H1 (cell line): ENCODE data around the gene COMMD7. TPM values are rescaled to one million over a fixed set of nuclear protein-coding genes. Genes with fewer than 3 reads are reported as not detected.

Source experiments
- CTCF ChIA-PET: fragments of 300-600 bp; sonication (Branson Sonifier 250); formaldehyde crosslinking; loops from one replicate; lab custom pipeline; 2021; ENCODE audit not compliant: partially characterized antibody; lab: Charles Lee
- POLR2A ChIA-PET: fragments of 300-600 bp; sonication (Branson Sonifier 250); formaldehyde crosslinking; loops from one replicate; lab custom pipeline; 2021; ENCODE audit warnings: inconsistent platforms; ENCODE audit not compliant: partially characterized antibody; lab: Charles Lee
- DNase-seq, 2 experiments: peaks; one replicate each; pipeline versions ENCODE4 v3.0.0 to v3.0.0-alpha.2; 2010 to 2022; ENCODE audit warnings: low spot score in 2 of 2, low read depth in 1 of 2, mixed read lengths in 1 of 2
- FAIRE-seq: peaks from 2 replicates; lab custom pipeline; 2011; peaks lifted over from hg19 to GRCh38; lab: Jason Lieb, UNC
- H2AFZ ChIP-seq: 2 replicates; pipeline ENCODE4 v1.8.1; 2012; ENCODE audit warnings: low read length, inconsistent platforms
- H2AK5ac ChIP-seq: 2 replicates; pipeline ENCODE4 v1.6.1; 2013; ENCODE audit warnings: low read depth, low read length
- H2BK120ac ChIP-seq: replicated peaks from 2 replicates; pipeline ENCODE3; 2013; ENCODE audit warnings: low read depth, low read length, inconsistent platforms
- H2BK12ac ChIP-seq: 2 replicates; pipeline ENCODE4 v1.6.1; 2013; ENCODE audit warnings: low read depth, low read length
- H2BK15ac ChIP-seq: 2 replicates; pipeline ENCODE4 v1.6.1; 2013; ENCODE audit warnings: low read length
- H2BK20ac ChIP-seq: 2 replicates; pipeline ENCODE4 v1.6.1; 2013; ENCODE audit warnings: low read length
- H2BK5ac ChIP-seq: 2 replicates; pipeline ENCODE4 v1.6.1; 2013; ENCODE audit warnings: low read depth, low read length
- H3K14ac ChIP-seq: 2 replicates; pipeline ENCODE4 v1.6.1; 2013; ENCODE audit warnings: inconsistent platforms; ENCODE audit not compliant: insufficient read length
- H3K18ac ChIP-seq: 2 replicates; pipeline ENCODE4 v1.6.1; 2013; ENCODE audit warnings: low read length; ENCODE audit errors: extremely low read depth
- H3K23ac ChIP-seq: 2 replicates; pipeline ENCODE4 v1.6.1; 2013; ENCODE audit warnings: inconsistent platforms; ENCODE audit not compliant: insufficient read length
- H3K23me2 ChIP-seq: 2 replicates; pipeline ENCODE4 v1.6.1; 2013; ENCODE audit warnings: low read depth, low read length
- H3K27ac ChIP-seq: 2 replicates; pipeline ENCODE4 v1.6.1; 2011; ENCODE audit warnings: low read depth, low read length, inconsistent platforms
- H3K27me3 ChIP-seq, 4 experiments: replicated peaks in 1 of 4; 1 replicate in 1 of 4; 2 replicates in 3 of 4; pipeline versions ENCODE4 v1.6.1 to v1.8.1; 2011 to 2013; ENCODE audit warnings: low read length in 3 of 4, mild to moderate bottlenecking in 3 of 4, inconsistent platforms in 2 of 4, mixed read lengths in 2 of 4, moderate library complexity in 1 of 4; ENCODE audit not compliant: control insufficient read depth in 3 of 4, insufficient read depth in 3 of 4; ENCODE audit errors: extremely low read depth in 1 of 4
- H3K36me3 ChIP-seq, 4 experiments: 2 replicates each; pipeline versions ENCODE4 v1.6.1 to v1.8.1; 2011 to 2013; ENCODE audit warnings: mild to moderate bottlenecking in 4 of 4, low read length in 3 of 4, moderate library complexity in 2 of 4, control low read depth in 1 of 4, inconsistent platforms in 1 of 4; ENCODE audit not compliant: insufficient read depth in 4 of 4, control insufficient read depth in 2 of 4
- H3K4ac ChIP-seq: replicated peaks from 2 replicates; pipeline ENCODE3; 2013; ENCODE audit warnings: low read length, low read depth, mixed read lengths, inconsistent platforms; ENCODE audit not compliant: insufficient read length
- H3K4me1 ChIP-seq, 4 experiments: replicated peaks in 1 of 4; 1 replicate in 1 of 4; 2 replicates in 3 of 4; pipeline versions ENCODE4 v1.6.1 to v1.8.1; 2011 to 2013; ENCODE audit warnings: low read length in 3 of 4, inconsistent platforms in 2 of 4, mixed read lengths in 1 of 4; ENCODE audit not compliant: insufficient read depth in 4 of 4, control insufficient read depth in 3 of 4
- H3K4me2 ChIP-seq, 2 experiments: 2 replicates each; pipeline versions ENCODE4 v1.6.1 to v1.8.1; 2011 to 2013; ENCODE audit warnings: low read depth in 2 of 2, low read length in 2 of 2, control low read depth in 1 of 2, inconsistent platforms in 1 of 2, mild to moderate bottlenecking in 1 of 2; ENCODE audit not compliant: insufficient read depth in 1 of 2
- H3K4me3 ChIP-seq, 4 experiments: fragments of 200-600, 300-600 bp in 1 of 4; sonication (generic), shearing (Covaris generic), sonication (Bioruptor Twin) in 1 of 4; 2 replicates each; pipeline versions ENCODE4 v1.5.1 to v1.8.1; 2011 to 2016; ENCODE audit warnings: low read length in 4 of 4, low read depth in 3 of 4, control low read depth in 2 of 4, inconsistent platforms in 2 of 4, mild to moderate bottlenecking in 2 of 4, mixed read lengths in 1 of 4, moderate library complexity in 1 of 4; ENCODE audit not compliant: insufficient read depth in 2 of 4; ENCODE audit errors: extremely low read depth in 1 of 4
- H3K56ac ChIP-seq: replicated peaks from 2 replicates; pipeline ENCODE3; 2013; ENCODE audit warnings: low read depth, mild to moderate bottlenecking, mixed read lengths, low read length, inconsistent platforms; ENCODE audit not compliant: insufficient read length
- H3K79me1 ChIP-seq: 2 replicates; pipeline ENCODE4 v1.6.1; 2013; ENCODE audit warnings: low read depth, low read length, control low read depth
- H3K79me2 ChIP-seq, 2 experiments: 2 replicates each; pipeline versions ENCODE4 v1.6.1 to v1.8.1; 2012 to 2013; ENCODE audit warnings: low read length in 2 of 2, mild to moderate bottlenecking in 2 of 2, inconsistent platforms in 1 of 2; ENCODE audit not compliant: insufficient read depth in 2 of 2, control insufficient read depth in 1 of 2
- H3K9ac ChIP-seq, 4 experiments: replicated peaks in 1 of 4; 1 replicate in 1 of 4; 2 replicates in 3 of 4; pipeline versions ENCODE4 v1.6.1 to v1.8.1; 2011 to 2013; ENCODE audit warnings: low read depth in 3 of 4, low read length in 3 of 4, control low read depth in 2 of 4, mild to moderate bottlenecking in 2 of 4, moderate library complexity in 2 of 4, inconsistent platforms in 1 of 4; ENCODE audit errors: extremely low read depth in 1 of 4
- H3K9me3 ChIP-seq, 2 experiments: 2 replicates each; pipeline versions ENCODE4 v1.6.1 to v1.8.1; 2012 to 2013; ENCODE audit warnings: mild to moderate bottlenecking in 2 of 2, moderate library complexity in 2 of 2, control low read depth in 1 of 2, inconsistent platforms in 1 of 2, low read depth in 1 of 2, low read length in 1 of 2, mixed read lengths in 1 of 2; ENCODE audit not compliant: insufficient read depth in 2 of 2
- H4K20me1 ChIP-seq, 2 experiments: replicated peaks in 1 of 2; 2 replicates each; pipeline versions ENCODE3 to v1.8.1; 2011 to 2013; ENCODE audit warnings: inconsistent platforms in 2 of 2, low read length in 2 of 2, mild to moderate bottlenecking in 1 of 2; ENCODE audit not compliant: insufficient read depth in 2 of 2, control insufficient read depth in 1 of 2
- H4K5ac ChIP-seq: 2 replicates; pipeline ENCODE4 v1.6.1; 2013; ENCODE audit warnings: low read length, low read depth, mixed read lengths, inconsistent platforms; ENCODE audit not compliant: insufficient read length
- H4K8ac ChIP-seq: 2 replicates; pipeline ENCODE4 v1.8.0; 2013; ENCODE audit warnings: mild to moderate bottlenecking, moderate library complexity, low read length, inconsistent platforms; ENCODE audit not compliant: insufficient read depth; ENCODE audit errors: extremely low read depth
- H4K91ac ChIP-seq: replicated peaks from 2 replicates; pipeline ENCODE3; 2013; ENCODE audit warnings: low read length, mixed read lengths, inconsistent platforms; ENCODE audit not compliant: insufficient read length
- E2F6 ChIP-seq: IDR thresholded peaks from 2 replicates; pipeline ENCODE4 v1.6.1; 2012; ENCODE audit warnings: inconsistent platforms
- HDAC6 ChIP-seq: IDR thresholded peaks from one replicate; pipeline ENCODE4 v1.7.1; 2012; ENCODE audit warnings: low read depth, mild to moderate bottlenecking, inconsistent platforms, low read length, moderate library complexity
- KDM4A ChIP-seq: IDR thresholded peaks from one replicate; pipeline ENCODE4 v1.7.1; 2012; ENCODE audit warnings: low read depth, mild to moderate bottlenecking, moderate library complexity, low read length, inconsistent platforms; ENCODE audit not compliant: severe bottlenecking
- KDM5A ChIP-seq: fragments of 200-600 bp; IDR thresholded peaks from 2 replicates; pipeline ENCODE4 v1.7.1; 2012; ENCODE audit warnings: mild to moderate bottlenecking, low read length, inconsistent platforms, mixed read lengths
- TAF7 ChIP-seq: optimal IDR thresholded peaks from 2 replicates; pipeline ENCODE3; 2011; ENCODE audit warnings: low read depth, mild to moderate bottlenecking, inconsistent platforms, low read length, moderate library complexity, borderline replicate concordance
- ZNF274 ChIP-seq: IDR thresholded peaks from 2 replicates; pipeline ENCODE4 v1.7.0; 2012; ENCODE audit warnings: low read length, borderline replicate concordance; ENCODE audit errors: extremely low read depth
- WGBS, 2 experiments: shearing (Covaris generic) in 1 of 2; methylation state at CpG; one replicate each; pipeline versions ENCODE4 v1.1.6 to v1.1.7; 2013 to 2015; ENCODE audit warnings: low lambda C conversion rate in 2 of 2, mixed read lengths in 2 of 2, inconsistent platforms in 1 of 2, low coverage in 1 of 2, missing lambda C conversion rate in 1 of 2; ENCODE audit not compliant: insufficient replicate concordance in 2 of 2, insufficient coverage in 1 of 2, insufficient read length in 1 of 2; ENCODE audit errors: extremely low coverage in 1 of 2, missing lambda C conversion rate in 1 of 2; 5-methylcytosine and 5-hydroxymethylcytosine counted together
- polyA plus RNA-seq, 7 experiments: library from polyadenylated mRNA; depleted of rRNA in 3 of 7; stranded (reverse) in 5 of 7; unstranded in 2 of 7; fragments of >200 nt in 5 of 7; fragments of 200-250 nt in 2 of 7; gene quantifications; 1 replicate in 5 of 7; 2 replicates in 1 of 7; 4 replicates in 1 of 7; pipeline versions ENCODE4 v1.2.1 to v1.2.3, GENCODE V29; 2011 to 2013; ENCODE audit warnings: missing spikeins in 2 of 7, mixed read lengths in 2 of 7
- total RNA-seq: library from RNA; stranded (reverse); fragmentation: NEBNext Ultra II Directional; extraction: Animal tissue kit (Norgen Biotek cat#: 25700); gene quantifications from 2 replicates; pipeline ENCODE4 v1.2.1, GENCODE V29; 2021

COMMD7 gene
- total and polyA plus RNA-seq, 2 of the 8 experiments (the other 6 are each of a cell fraction or from before 2014, with no cell fraction given) = 39.4 to 48.9 TPM

- no peak overlapping the region for H2BK15ac ChIP-seq
- no peak overlapping the region for H3K9ac ChIP-seq
- FAIRE-seq (no peak), DNase-seq (no peak)
- TF ChIP-seq ZNF274 = no peak
- no peak for TF ChIP-seq KDM5A
- TF ChIP-seq KDM4A = no peak
- TF ChIP-seq E2F6 = no peak
- TF ChIP-seq TAF7 = no peak
- no peak for TF ChIP-seq HDAC6
- H3K18ac ChIP-seq = no peak overlapping the region
- no peak overlapping the region for H4K5ac ChIP-seq
- no peak overlapping the region for H2BK20ac ChIP-seq
- no peak overlapping the region for H2AK5ac ChIP-seq
- H3K27ac ChIP-seq = no peak overlapping the region
- H3K27me3 ChIP-seq = no peaks in the 10 kb centered on the region; a peak in 1 of 7 replicates
- peaks cover 0 to 3% (median 1%) of the 10 kb centered on the region in 4 experiments; a peak in 5 of 7 replicates for H3K4me1 ChIP-seq
- no peak overlapping the region for H3K23ac ChIP-seq
- no peak overlapping the region for H2BK5ac ChIP-seq
- H3K4ac ChIP-seq = no peak overlapping the region
- 85% methylated on average over 6 of the region's 6 CpGs; no CpG with 5 or more reads in 1 of the 2 experiments for WGBS, 2 experiments
- H2BK120ac ChIP-seq = no peak overlapping the region
- no peaks in the 10 kb centered on the region for H3K79me2 ChIP-seq
- no peak overlapping the region for H3K14ac ChIP-seq
- peak overlapping the region; percentile 5; the same call in 1 of the 2 replicates for H4K8ac ChIP-seq
- H3K23me2 ChIP-seq = no peaks in the 10 kb centered on the region
- no peak overlapping the region for H3K56ac ChIP-seq
- H3K79me1 ChIP-seq = no peaks in the 10 kb centered on the region
- no peaks in the 10 kb centered on the region for H4K20me1 ChIP-seq
- no peaks in the 10 kb centered on the region for H3K36me3 ChIP-seq
- H3K4me3 ChIP-seq = no peak overlapping the region
- H2BK12ac ChIP-seq = no peak overlapping the region
- ChIA-PET POLR2A (no interaction called here), CTCF (interaction anchor here (1.1 to 9.4 kb wide), 6 partner anchors 8 to 139 kb away, joined by 3 to 85 read pairs (median 14); partner anchors contain the start of gene C20orf203)
- H4K91ac ChIP-seq = no peak overlapping the region
- no peaks in the 10 kb centered on the region for H3K9me3 ChIP-seq
- no peak overlapping the region for H2AFZ ChIP-seq
- no peak overlapping the region for H3K4me2 ChIP-seq
These were observed 79.8 kb downstream of the COMMD7 start for GRCh38 chr20:32663335-32664011.
